ENCODE results near the gene LORICRIN.

LORICRIN gene

GRCh38 chr1:153265457-153265856 lies 6.0 kb downstream of the LORICRIN start:
- no peak for TF ChIP-seq GATA3 (IDR thresholded peaks at IDR 0.05; ENCODE audit: low read depth, low read length)
- no peak for TF ChIP-seq GATA2 (IDR thresholded peaks at IDR 0.05; ENCODE audit: low read depth, low read length)

DNA sequence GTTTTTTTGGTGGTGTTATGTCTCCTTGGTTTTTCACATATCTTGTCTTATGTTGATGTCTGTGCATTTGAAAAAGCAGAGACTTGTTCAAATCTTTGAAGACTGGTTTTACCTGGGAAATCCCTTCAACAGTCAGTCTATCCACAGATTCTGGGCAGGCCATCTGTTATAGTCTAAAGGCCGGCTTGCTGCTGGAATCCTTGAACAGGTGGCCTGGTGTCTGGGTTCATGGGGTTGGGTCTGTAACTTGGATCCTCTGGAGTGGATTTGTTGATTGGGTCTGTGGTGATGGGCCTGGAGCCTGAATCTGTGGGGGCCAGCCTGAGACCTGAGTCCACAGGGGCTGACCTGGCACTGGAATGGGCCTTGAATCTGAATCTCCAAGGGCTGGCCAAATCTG lies 12.2 kb downstream of the LORICRIN start:
- no peak for TF ChIP-seq GATA3 (IDR thresholded peaks at IDR 0.05; ENCODE audit: low read depth, low read length)
- no peak for TF ChIP-seq GATA2 (IDR thresholded peaks at IDR 0.05; ENCODE audit: low read depth, low read length)

DNA sequence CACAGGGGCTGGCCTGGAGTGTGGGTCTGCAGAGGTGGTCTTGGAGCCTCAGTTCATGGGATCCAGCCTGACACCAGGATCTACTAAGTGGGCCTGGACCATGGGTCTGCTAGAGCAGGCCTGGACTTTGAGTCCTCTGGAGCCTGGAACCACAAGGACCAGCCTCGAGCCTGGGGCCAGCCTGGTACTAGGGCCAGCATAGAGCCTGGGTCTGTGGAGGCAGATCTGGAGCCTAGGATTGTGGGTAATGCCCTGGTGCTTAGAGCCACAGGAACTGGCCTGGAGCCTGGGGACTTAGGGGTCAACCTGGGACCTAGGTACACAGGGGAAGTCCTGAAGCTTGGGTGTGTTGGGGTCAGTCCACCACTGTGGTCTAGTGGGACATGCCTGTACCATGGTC lies 12.7 kb downstream of the LORICRIN start:
- no peak for TF ChIP-seq GATA2 (IDR thresholded peaks at IDR 0.05; ENCODE audit: low read depth, low read length)
- TF ChIP-seq GATA3 (IDR thresholded peaks at IDR 0.05; ENCODE audit: low read depth, low read length) = no peak

- no peak for TF ChIP-seq GATA2 (IDR thresholded peaks at IDR 0.05; ENCODE audit: low read depth, low read length)
- TF ChIP-seq GATA3 (IDR thresholded peaks at IDR 0.05; ENCODE audit: low read depth, low read length) = no peak
These were observed 18.4 kb downstream of the LORICRIN start for GRCh38 chr1:153277852-153278251.

- no peak for TF ChIP-seq GATA3 (IDR thresholded peaks at IDR 0.05; ENCODE audit: low read depth, low read length)
- TF ChIP-seq GATA2 (IDR thresholded peaks at IDR 0.05; ENCODE audit: low read depth, low read length) = no peak
These were observed 29.3 kb downstream of the LORICRIN start for GRCh38 chr1:153288634-153289275.

DNA sequence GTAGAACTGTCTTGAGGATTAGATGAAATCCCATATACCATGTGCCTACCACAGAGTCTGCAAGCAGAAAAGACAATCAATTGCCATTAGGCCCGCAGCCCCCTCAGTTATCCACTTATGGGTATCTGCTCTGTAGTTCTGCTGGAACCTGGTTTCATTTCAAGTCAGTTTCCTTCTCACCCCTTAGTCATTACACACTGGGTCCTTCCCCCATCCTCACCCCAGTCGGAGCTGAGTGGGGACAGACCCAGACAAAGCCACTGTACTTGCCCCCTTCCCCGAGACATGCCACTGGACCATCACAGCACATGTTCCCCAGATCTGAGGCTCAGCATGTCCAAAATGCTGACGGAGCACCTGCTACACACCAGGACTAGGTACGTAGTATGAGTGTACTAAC lies 32.0 kb downstream of the LORICRIN start:
- TF ChIP-seq GATA3 (IDR thresholded peaks at IDR 0.05; ENCODE audit: low read depth, low read length) (no peak), GATA2 (IDR thresholded peaks at IDR 0.05; ENCODE audit: low read depth, low read length) (no peak)

DNA sequence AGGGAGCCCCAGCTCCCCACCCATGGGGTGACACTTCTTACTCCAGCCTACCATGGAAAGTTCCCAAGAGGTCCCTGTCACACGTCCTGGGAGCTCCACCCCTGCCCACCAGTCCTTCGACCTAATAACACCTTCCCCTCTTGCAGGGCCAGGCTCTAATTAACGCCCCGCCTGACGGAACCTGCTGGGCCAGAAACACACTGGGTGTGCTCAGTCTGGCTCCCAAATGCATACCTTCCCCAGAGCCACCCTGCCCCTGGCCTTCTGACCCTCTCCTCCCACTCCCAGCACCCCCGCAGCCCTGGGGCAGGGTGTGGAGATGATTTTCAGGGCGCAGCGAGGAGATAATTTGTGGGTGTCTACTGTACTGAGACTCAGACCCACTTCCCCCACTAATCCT lies 32.7 kb downstream of the LORICRIN start:
- no peak for TF ChIP-seq GATA2 (IDR thresholded peaks at IDR 0.05; ENCODE audit: low read depth, low read length)
- no peak for TF ChIP-seq GATA3 (IDR thresholded peaks at IDR 0.05; ENCODE audit: low read depth, low read length)

DNA sequence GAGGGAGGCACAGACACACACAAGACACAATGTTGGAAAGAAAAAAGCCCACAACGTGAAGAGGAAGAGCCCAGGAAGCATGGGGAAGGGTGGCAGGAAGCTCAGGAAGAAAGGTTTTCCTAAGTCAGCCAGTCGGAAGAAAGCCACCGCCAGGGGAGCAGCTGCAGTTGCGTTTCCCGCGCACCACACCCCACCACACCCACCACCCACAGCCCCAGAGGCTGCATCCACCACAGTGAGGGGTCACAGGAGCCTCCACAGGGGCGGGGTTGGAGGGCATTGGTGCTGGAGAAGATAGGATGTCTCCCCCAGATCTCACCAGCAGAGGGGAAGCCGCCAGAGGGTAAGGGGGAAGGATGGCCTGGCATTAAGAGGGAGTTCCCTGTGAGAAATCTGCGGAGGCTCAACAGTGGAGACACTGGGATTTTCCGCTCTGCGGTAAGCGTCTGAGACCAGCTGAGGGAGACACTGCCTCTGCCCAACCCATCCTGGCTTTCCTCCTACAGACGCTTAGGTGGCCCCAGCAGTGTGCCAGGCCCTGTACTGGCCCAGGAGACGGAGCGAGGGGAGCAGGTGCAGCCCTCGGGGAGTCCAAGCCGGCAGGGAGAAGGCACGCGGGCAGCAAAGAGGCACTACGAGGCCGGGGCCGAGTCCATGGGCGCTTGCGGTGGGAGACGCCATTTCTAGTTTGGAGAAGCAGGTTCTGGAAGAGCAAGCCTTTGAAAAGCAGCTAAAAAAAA lies 33.4 kb downstream of the LORICRIN start:
- no peak for TF ChIP-seq GATA2 (IDR thresholded peaks at IDR 0.05; ENCODE audit: low read depth, low read length)
- TF ChIP-seq GATA3 (IDR thresholded peaks at IDR 0.05; ENCODE audit: low read depth, low read length) = no peak

GRCh38 chr1:153293480-153293775 lies 33.9 kb downstream of the LORICRIN start:
- TF ChIP-seq GATA2 (IDR thresholded peaks at IDR 0.05; ENCODE audit: low read depth, low read length) (no peak), GATA3 (IDR thresholded peaks at IDR 0.05; ENCODE audit: low read depth, low read length) (no peak)

- TF ChIP-seq GATA2 (IDR thresholded peaks at IDR 0.05; ENCODE audit: low read depth, low read length) = no peak
- TF ChIP-seq GATA3 (IDR thresholded peaks at IDR 0.05; ENCODE audit: low read depth, low read length) = no peak
These were observed 34.4 kb downstream of the LORICRIN start for GRCh38 chr1:153293851-153294250.

GRCh38 chr1:153302308-153302707 lies 42.8 kb downstream of the LORICRIN start:
- TF ChIP-seq GATA3 (IDR thresholded peaks at IDR 0.05; ENCODE audit: low read depth, low read length) (no peak), GATA2 (IDR thresholded peaks at IDR 0.05; ENCODE audit: low read depth, low read length) (no peak)

DNA sequence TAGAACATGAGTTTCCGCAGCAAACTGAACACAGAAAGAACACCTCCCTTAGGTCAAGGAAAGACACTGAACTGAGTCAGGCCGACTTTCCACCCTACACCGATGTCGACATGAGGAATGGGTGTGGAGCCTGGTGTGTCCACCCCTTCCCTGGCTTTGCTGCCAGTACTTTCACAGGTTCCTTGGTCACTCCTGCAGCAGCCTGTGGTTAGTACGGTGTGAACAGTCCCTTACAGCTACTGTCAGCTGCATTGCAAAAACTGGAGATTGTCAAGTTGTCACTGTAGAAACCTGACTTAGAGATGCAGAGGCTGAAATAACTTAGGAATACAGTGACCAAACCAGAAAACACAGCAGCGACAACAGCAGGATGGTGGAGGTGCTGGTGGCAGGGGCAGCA lies 46.2 kb downstream of the LORICRIN start:
- TF ChIP-seq GATA3 (IDR thresholded peaks at IDR 0.05; ENCODE audit: low read depth, low read length) (no peak), GATA2 (IDR thresholded peaks at IDR 0.05; ENCODE audit: low read depth, low read length) (no peak)

- no peak for TF ChIP-seq GATA3 (IDR thresholded peaks at IDR 0.05; ENCODE audit: low read depth, low read length)
- TF ChIP-seq GATA2 (IDR thresholded peaks at IDR 0.05; ENCODE audit: low read depth, low read length) = no peak
These were observed 47.1 kb downstream of the LORICRIN start for GRCh38 chr1:153306303-153307220.

DNA sequence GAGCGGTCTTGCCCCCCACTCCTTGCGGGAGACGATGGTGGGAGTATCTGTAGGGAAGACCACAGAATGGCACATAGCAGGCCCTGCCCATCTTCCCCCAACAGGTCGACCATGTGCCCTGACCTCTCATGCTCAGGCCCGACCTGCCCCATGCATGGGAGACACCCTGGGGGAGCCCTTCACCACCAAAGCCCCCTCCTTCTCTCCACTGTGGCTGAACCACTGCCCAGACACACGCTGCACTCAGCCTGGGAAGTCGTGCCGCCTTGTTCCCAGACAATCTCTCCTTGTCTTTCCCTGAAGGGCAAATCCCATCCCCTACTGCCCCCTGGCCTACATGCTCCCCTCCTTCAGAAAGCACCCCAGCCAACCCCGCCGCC lies 47.7 kb downstream of the LORICRIN start:
- no peak for TF ChIP-seq GATA2 (IDR thresholded peaks at IDR 0.05; ENCODE audit: low read depth, low read length)
- no peak for TF ChIP-seq GATA3 (IDR thresholded peaks at IDR 0.05; ENCODE audit: low read depth, low read length)

All from SH-SY5Y (cell line).